Measurements from ENCODE around the gene PCSK4.

PCSK4 gene

GRCh38 chr19:1475751-1476437, 14.3 kb downstream of the PCSK4 start:
- Histone ChIP-seq H3K9me3 (no peaks in the 10 kb centered on the region), H3K4me1 (peaks cover 14% of the 10 kb centered on the region), H3K36me3 (0 out of 2 replicates have a peak, but pooled peaks cover 2% of the 10 kb centered on the region), H3K4me3 (ENCODE audit: low read depth, low read length) (no peak overlapping the region), H3K27me3 (no peaks in the 10 kb centered on the region)
- TF ChIP-seq, protein P1, sequence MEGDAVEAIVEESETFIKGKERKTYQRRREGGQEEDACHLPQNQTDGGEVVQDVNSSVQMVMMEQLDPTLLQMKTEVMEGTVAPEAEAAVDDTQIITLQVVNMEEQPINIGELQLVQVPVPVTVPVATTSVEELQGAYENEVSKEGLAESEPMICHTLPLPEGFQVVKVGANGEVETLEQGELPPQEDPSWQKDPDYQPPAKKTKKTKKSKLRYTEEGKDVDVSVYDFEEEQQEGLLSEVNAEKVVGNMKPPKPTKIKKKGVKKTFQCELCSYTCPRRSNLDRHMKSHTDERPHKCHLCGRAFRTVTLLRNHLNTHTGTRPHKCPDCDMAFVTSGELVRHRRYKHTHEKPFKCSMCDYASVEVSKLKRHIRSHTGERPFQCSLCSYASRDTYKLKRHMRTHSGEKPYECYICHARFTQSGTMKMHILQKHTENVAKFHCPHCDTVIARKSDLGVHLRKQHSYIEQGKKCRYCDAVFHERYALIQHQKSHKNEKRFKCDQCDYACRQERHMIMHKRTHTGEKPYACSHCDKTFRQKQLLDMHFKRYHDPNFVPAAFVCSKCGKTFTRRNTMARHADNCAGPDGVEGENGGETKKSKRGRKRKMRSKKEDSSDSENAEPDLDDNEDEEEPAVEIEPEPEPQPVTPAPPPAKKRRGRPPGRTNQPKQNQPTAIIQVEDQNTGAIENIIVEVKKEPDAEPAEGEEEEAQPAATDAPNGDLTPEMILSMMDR (IDR thresholded peaks at IDR 0.05; ENCODE audit: low read depth, low read length) = no peak
- DNase-seq = no peak

DNA sequence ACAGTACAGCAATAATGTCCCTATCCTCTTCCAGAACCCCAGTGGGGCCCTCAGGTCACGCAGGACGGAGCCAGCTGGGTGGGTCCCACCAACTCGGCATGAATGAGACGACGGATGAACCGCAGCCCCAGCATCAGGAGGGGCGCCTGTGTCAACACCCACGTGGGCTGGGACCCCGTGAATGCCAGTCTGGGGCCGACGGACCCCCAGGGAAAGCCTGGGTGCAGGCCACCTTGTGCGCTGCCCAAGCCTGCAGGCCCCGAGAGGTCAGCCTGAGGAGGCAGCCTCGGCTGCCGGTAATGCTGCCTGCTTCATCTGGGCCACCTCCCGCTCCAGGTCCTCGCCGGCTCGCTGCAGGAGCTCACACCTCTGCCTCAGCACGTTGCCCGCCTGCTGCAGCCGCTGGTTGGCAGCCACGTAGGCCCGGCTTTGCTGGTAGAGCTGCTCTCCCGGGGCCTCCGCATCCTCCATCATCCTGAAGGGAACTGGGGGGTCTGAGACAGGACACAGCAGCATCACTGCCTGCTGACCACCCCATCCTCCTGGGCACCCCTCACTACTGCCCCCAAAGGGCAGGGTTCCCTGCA, 15.3 kb downstream of the PCSK4 start:
- H3K27me3 ChIP-seq = no peaks in the 10 kb centered on the region
- no peak overlapping the region for H3K4me3 ChIP-seq (ENCODE audit: low read depth, low read length)
- DNase-seq = no peak
- peaks cover 14% of the 10 kb centered on the region for H3K4me1 ChIP-seq
- H3K9me3 ChIP-seq = no peaks in the 10 kb centered on the region
- TF ChIP-seq, protein P1 (IDR thresholded peaks at IDR 0.05; ENCODE audit: low read depth, low read length) = no peak
- H3K36me3 ChIP-seq = peaks cover 7% of the 10 kb centered on the region

GRCh38 chr19:1474011-1474764, 16.0 kb downstream of the PCSK4 start:
- Histone ChIP-seq H3K4me3 (ENCODE audit: low read depth, low read length) (no peak overlapping the region), H3K9me3 (no peaks in the 10 kb centered on the region), H3K27me3 (no peaks in the 10 kb centered on the region), H3K4me1 (peaks cover 14% of the 10 kb centered on the region), H3K36me3 (peaks cover 8% of the 10 kb centered on the region)
- DNase-seq = no peak
- TF ChIP-seq, protein P1 (IDR thresholded peaks at IDR 0.05; ENCODE audit: low read depth, low read length) = no peak

DNA sequence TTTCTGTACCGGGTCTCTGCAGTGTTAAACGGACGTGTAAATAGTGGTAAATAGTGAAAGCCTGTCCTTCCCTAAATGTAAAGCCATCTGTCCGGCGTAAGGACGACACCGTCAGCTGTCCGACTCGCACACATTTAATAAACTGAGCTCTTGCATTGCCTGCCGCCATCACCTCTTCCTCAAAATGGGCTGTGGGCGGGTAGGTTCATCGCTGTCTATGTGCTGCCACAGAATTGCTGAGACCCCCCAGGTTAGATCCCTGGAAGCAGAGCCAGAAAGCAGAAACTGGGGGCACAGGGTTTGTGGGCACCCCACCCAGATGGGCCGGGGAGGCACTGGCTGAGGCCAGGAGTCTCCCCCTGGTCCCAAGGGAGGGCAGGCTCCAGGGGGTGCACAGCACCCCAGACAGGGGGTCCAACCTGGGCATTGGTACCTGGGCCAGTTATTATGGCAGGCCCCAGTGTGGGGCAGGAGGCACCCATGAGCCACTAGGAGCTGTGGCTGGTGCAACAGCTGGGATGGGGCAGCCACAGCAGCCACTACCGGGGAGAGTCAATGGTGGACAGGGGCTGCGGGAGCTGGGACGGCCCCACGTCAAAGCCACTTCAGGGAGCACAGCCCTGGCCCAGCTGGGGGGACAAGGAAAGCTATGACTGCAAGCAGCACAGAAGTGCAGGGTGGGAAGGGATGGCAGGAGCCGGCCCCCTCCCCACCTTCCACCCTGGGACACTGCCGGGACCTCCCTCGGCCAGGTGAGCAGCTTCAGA, 16.9 kb downstream of the PCSK4 start:
- no peak for DNase-seq
- peaks cover 14% of the 10 kb centered on the region for H3K4me1 ChIP-seq
- H3K4me3 ChIP-seq (ENCODE audit: low read depth, low read length) = no peak overlapping the region
- peaks cover 8% of the 10 kb centered on the region for H3K36me3 ChIP-seq
- no peaks in the 10 kb centered on the region for H3K27me3 ChIP-seq
- TF ChIP-seq, protein P1 (IDR thresholded peaks at IDR 0.05; ENCODE audit: low read depth, low read length) = no peak
- no peaks in the 10 kb centered on the region for H3K9me3 ChIP-seq

DNA sequence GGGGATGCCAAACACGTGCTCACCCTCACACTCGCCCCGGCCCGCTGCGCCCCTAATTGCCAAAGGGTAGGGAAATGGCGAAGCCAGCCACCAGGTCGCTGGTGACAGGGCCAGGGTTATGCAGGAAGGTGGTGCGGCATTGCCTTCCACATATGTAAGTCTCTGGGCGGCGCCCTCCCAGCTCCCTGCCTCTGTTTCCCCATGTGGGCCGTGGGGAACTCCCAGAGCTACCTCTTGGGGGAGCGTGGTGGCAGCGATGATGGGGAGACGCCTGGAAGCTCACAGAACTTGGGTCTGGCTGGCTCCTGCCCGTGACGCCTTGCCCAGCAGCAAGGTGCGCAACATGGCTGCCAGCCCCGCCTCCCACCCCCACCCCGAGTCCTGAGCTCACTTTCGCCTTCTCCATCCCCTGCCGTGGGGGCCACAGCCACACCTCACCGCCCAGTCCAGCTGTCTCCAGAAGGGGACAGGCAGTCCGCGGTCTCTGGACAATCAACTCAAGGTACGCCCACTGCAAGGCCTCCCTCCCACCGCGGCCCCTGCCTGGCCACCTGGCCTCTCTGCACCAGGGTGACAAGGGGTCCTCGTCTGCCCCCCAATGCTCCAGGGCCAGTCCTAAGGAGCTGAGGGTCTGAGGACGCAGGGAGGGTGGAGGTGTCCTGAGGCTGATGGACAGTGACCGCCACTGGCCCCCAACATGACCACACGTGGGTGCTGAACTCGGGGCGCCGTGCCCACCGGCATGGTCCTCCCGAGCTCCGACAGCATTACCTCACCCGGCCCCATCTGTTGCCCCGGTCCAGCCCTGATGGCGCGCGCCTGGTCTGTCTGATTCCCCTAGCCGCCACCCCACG, 17.7 kb downstream of the PCSK4 start:
- Histone ChIP-seq H3K4me3 (ENCODE audit: low read depth, low read length) (no peak overlapping the region), H3K27me3 (no peaks in the 10 kb centered on the region), H3K36me3 (peaks cover 8% of the 10 kb centered on the region), H3K9me3 (no peaks in the 10 kb centered on the region), H3K4me1 (peaks cover 14% of the 10 kb centered on the region)
- DNase-seq = no peak
- TF ChIP-seq, protein P1 (IDR thresholded peaks at IDR 0.05; ENCODE audit: low read depth, low read length) = no peak
